ENCODE data around the gene SLC25A41. TPM values are rescaled to one million over a fixed set of nuclear protein-coding genes. Genes with fewer than 3 reads are reported as not detected.

The SLC25A41 gene
- total and polyA plus RNA-seq, 2 of the 13 experiments (the other 11 are each of a cell fraction or from before 2014, with no cell fraction given) = 0.33 to 0.95 TPM

DNA sequence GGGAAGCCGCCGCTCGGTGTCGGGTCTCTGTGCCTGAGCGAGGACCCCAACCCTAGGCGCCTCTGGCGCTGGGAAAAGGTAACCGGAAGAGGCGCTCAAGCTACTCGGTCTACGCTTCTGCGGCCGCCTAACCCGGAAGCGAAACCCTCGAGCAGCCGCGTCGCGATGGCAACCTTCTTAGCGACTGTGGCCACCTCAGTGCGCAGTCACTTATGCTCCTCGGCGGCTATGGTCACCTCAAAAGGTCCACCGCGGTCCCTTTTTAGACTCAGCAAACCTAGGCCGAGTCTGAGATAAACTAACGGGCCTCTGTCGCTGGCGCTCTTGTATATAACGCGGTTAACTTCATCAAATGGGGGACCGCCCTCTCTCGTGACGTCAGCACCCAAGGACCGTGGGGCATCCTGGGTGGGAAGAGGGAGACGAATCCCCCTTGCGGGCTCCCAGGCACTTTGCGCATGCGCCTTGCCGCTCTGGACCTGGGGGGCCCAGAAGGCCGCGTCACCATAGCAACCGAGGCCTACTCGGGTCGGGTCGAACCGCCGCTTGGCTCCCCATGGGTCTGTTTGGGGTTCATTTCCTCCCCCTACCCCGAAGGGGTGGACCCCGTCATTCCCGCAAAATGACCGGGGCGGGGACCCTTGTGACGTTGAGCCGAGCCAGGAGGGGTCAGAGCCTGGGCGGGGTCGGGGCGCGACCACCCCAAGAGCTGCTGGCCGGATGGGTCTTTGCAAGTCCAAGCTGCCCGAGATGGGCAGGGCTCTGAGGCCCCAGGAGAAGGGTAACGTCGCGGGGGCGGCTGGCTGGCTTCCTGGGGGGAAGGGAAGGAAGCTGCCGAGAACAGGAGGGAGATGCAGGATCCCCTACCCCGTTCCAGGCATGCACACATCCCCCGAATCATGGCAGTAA is 40.2 kb downstream of the SLC25A41 start, which contains the start of gene GTF2F1 (continued):
- TF ChIP-seq, protein P1, sequence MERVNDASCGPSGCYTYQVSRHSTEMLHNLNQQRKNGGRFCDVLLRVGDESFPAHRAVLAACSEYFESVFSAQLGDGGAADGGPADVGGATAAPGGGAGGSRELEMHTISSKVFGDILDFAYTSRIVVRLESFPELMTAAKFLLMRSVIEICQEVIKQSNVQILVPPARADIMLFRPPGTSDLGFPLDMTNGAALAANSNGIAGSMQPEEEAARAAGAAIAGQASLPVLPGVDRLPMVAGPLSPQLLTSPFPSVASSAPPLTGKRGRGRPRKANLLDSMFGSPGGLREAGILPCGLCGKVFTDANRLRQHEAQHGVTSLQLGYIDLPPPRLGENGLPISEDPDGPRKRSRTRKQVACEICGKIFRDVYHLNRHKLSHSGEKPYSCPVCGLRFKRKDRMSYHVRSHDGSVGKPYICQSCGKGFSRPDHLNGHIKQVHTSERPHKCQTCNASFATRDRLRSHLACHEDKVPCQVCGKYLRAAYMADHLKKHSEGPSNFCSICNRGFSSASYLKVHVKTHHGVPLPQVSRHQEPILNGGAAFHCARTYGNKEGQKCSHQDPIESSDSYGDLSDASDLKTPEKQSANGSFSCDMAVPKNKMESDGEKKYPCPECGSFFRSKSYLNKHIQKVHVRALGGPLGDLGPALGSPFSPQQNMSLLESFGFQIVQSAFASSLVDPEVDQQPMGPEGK (CRISPR knock-in tag; IDR thresholded peaks at IDR 0.05) = peak; percentile 94
- TF ChIP-seq, protein P2, sequence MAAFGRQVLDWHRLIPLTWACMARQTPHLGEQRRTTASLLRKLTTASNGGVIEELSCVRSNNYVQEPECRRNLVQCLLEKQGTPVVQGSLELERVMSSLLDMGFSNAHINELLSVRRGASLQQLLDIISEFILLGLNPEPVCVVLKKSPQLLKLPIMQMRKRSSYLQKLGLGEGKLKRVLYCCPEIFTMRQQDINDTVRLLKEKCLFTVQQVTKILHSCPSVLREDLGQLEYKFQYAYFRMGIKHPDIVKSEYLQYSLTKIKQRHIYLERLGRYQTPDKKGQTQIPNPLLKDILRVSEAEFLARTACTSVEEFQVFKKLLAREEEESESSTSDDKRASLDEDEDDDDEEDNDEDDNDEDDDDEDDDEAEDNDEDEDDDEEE (CRISPR knock-in tag; IDR thresholded peaks at IDR 0.05) = 0 out of 2 replicates have a peak, but pooled peaks have one; percentile 62
- no peak; the same call in 1 of the 2 replicates for TF ChIP-seq MEIS1 (CRISPR knock-in tag; IDR thresholded peaks at IDR 0.05; ENCODE audit: borderline replicate concordance)
- TF ChIP-seq ZSCAN30 (CRISPR knock-in tag; IDR thresholded peaks at IDR 0.05) = no peak
- TF ChIP-seq MXI1 (IDR thresholded peaks at IDR 0.05; ENCODE audit: borderline replicate concordance, low read depth, low read length) = peak; percentile 84; the same call in 2 of the 3 replicates
- TF ChIP-seq, protein P3, sequence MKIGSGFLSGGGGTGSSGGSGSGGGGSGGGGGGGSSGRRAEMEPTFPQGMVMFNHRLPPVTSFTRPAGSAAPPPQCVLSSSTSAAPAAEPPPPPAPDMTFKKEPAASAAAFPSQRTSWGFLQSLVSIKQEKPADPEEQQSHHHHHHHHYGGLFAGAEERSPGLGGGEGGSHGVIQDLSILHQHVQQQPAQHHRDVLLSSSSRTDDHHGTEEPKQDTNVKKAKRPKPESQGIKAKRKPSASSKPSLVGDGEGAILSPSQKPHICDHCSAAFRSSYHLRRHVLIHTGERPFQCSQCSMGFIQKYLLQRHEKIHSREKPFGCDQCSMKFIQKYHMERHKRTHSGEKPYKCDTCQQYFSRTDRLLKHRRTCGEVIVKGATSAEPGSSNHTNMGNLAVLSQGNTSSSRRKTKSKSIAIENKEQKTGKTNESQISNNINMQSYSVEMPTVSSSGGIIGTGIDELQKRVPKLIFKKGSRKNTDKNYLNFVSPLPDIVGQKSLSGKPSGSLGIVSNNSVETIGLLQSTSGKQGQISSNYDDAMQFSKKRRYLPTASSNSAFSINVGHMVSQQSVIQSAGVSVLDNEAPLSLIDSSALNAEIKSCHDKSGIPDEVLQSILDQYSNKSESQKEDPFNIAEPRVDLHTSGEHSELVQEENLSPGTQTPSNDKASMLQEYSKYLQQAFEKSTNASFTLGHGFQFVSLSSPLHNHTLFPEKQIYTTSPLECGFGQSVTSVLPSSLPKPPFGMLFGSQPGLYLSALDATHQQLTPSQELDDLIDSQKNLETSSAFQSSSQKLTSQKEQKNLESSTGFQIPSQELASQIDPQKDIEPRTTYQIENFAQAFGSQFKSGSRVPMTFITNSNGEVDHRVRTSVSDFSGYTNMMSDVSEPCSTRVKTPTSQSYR (CRISPR knock-in tag; IDR thresholded peaks at IDR 0.05; ENCODE audit: borderline replicate concordance) = peak; percentile 64; the same call in 1 of the 2 replicates
- TF ChIP-seq ZNF761 (CRISPR knock-in tag; conservative IDR thresholded peaks at IDR 0.05) = no peak; the same call in 1 of the 2 replicates
- TF ChIP-seq, protein P4, sequence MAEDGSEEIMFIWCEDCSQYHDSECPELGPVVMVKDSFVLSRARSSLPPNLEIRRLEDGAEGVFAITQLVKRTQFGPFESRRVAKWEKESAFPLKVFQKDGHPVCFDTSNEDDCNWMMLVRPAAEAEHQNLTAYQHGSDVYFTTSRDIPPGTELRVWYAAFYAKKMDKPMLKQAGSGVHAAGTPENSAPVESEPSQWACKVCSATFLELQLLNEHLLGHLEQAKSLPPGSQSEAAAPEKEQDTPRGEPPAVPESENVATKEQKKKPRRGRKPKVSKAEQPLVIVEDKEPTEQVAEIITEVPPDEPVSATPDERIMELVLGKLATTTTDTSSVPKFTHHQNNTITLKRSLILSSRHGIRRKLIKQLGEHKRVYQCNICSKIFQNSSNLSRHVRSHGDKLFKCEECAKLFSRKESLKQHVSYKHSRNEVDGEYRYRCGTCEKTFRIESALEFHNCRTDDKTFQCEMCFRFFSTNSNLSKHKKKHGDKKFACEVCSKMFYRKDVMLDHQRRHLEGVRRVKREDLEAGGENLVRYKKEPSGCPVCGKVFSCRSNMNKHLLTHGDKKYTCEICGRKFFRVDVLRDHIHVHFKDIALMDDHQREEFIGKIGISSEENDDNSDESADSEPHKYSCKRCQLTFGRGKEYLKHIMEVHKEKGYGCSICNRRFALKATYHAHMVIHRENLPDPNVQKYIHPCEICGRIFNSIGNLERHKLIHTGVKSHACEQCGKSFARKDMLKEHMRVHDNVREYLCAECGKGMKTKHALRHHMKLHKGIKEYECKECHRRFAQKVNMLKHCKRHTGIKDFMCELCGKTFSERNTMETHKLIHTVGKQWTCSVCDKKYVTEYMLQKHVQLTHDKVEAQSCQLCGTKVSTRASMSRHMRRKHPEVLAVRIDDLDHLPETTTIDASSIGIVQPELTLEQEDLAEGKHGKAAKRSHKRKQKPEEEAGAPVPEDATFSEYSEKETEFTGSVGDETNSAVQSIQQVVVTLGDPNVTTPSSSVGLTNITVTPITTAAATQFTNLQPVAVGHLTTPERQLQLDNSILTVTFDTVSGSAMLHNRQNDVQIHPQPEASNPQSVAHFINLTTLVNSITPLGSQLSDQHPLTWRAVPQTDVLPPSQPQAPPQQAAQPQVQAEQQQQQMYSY (CRISPR knock-in tag; IDR thresholded peaks at IDR 0.05) = no peak
- TF ChIP-seq, protein P5, sequence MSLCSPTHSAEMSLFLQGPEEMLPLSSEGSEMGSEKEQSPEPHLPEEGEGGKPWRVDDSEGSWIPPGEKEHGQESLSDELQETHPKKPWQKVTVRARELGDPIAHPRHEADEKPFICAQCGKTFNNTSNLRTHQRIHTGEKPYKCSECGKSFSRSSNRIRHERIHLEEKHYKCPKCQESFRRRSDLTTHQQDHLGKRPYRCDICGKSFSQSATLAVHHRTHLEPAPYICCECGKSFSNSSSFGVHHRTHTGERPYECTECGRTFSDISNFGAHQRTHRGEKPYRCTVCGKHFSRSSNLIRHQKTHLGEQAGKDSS (CRISPR knock-in tag; IDR thresholded peaks at IDR 0.05; ENCODE audit: borderline replicate concordance, low read depth) = no peak
- TF ChIP-seq, protein P6, sequence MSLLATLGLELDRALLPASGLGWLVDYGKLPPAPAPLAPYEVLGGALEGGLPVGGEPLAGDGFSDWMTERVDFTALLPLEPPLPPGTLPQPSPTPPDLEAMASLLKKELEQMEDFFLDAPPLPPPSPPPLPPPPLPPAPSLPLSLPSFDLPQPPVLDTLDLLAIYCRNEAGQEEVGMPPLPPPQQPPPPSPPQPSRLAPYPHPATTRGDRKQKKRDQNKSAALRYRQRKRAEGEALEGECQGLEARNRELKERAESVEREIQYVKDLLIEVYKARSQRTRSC (CRISPR knock-in tag; IDR thresholded peaks at IDR 0.05; ENCODE audit: low read depth) = no peak
- TF ChIP-seq, protein P7, sequence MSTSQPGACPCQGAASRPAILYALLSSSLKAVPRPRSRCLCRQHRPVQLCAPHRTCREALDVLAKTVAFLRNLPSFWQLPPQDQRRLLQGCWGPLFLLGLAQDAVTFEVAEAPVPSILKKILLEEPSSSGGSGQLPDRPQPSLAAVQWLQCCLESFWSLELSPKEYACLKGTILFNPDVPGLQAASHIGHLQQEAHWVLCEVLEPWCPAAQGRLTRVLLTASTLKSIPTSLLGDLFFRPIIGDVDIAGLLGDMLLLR (CRISPR knock-in tag; IDR thresholded peaks at IDR 0.05) = no peak
- peak; percentile 70; the same call in 1 of the 2 replicates for TF ChIP-seq YEATS2 (CRISPR knock-in tag; IDR thresholded peaks at IDR 0.05; ENCODE audit: borderline replicate concordance)

Measured in HepG2 (cell line).